ENCODE data around the gene USP37.

Gene USP37

GRCh38 chr2:218508299-218508698 lies 59.9 kb downstream of the USP37 start:
- no peak overlapping the region for H3K4me3 ChIP-seq (ENCODE audit: low read length)
- H3K36me3 ChIP-seq (replicated peaks; ENCODE audit: low read depth, low read length): peaks cover 3% of the 10 kb centered on the region

GRCh38 chr2:218505754-218506371 lies 62.3 kb downstream of the USP37 start:
- Histone ChIP-seq H3K27me3 (ENCODE audit: low read depth, low read length) (no peaks in the 10 kb centered on the region), H3K79me2 (ENCODE audit: low read length) (no peaks in the 10 kb centered on the region), H3K4me3 (ENCODE audit: low read length) (no peak overlapping the region), H3K36me3 (replicated peaks; ENCODE audit: low read depth, low read length) (peaks cover 3% of the 10 kb centered on the region), H3K9me3 (ENCODE audit: insufficient read depth, low read length) (no peaks in the 10 kb centered on the region), H4K20me1 (ENCODE audit: insufficient read depth, low read length) (no peaks in the 10 kb centered on the region), H3K27ac (ENCODE audit: low read length) (no peak overlapping the region), H2AFZ (ENCODE audit: low read depth, low read length) (no peak overlapping the region), H3K4me1 (ENCODE audit: low read length) (peaks cover 8% of the 10 kb centered on the region), H3K9ac (ENCODE audit: low read length) (no peak overlapping the region), H3K4me2 (ENCODE audit: low read length) (no peak overlapping the region)
- TF ChIP-seq CTCF (IDR thresholded peaks at IDR 0.05; ENCODE audit: low read depth, low read length): no peak
- no peak for TF ChIP-seq EZH2phosphoT487 (IDR thresholded peaks at IDR 0.05; ENCODE audit: low read depth)

More at GRCh38 chr2:218508299-218508698, 59.9 kb downstream of the USP37 start:
- H2AFZ ChIP-seq (ENCODE audit: low read depth, low read length): no peak overlapping the region
- H3K27me3 ChIP-seq (ENCODE audit: low read depth, low read length): no peaks in the 10 kb centered on the region
- no peak overlapping the region for H3K4me2 ChIP-seq (ENCODE audit: low read length)
- H4K20me1 ChIP-seq (ENCODE audit: insufficient read depth, low read length): no peaks in the 10 kb centered on the region
- H3K4me1 ChIP-seq (ENCODE audit: low read length): no peaks in the 10 kb centered on the region
- no peak for TF ChIP-seq CTCF (IDR thresholded peaks at IDR 0.05; ENCODE audit: low read depth, low read length)
- TF ChIP-seq EZH2phosphoT487 (IDR thresholded peaks at IDR 0.05; ENCODE audit: low read depth): no peak
- no peak overlapping the region for H3K9ac ChIP-seq (ENCODE audit: low read length)
- H3K9me3 ChIP-seq (ENCODE audit: insufficient read depth, low read length): no peaks in the 10 kb centered on the region
- no peak overlapping the region for H3K27ac ChIP-seq (ENCODE audit: low read length)
- H3K79me2 ChIP-seq (ENCODE audit: low read length): no peaks in the 10 kb centered on the region

- Histone ChIP-seq H3K4me1 (ENCODE audit: low read length) (peaks cover 8% of the 10 kb centered on the region), H4K20me1 (ENCODE audit: insufficient read depth, low read length) (no peaks in the 10 kb centered on the region), H3K27ac (ENCODE audit: low read length) (no peak overlapping the region), H3K9ac (ENCODE audit: low read length) (no peak overlapping the region), H2AFZ (ENCODE audit: low read depth, low read length) (no peak overlapping the region), H3K36me3 (replicated peaks; ENCODE audit: low read depth, low read length) (peaks cover 3% of the 10 kb centered on the region), H3K4me3 (ENCODE audit: low read length) (no peak overlapping the region), H3K9me3 (ENCODE audit: insufficient read depth, low read length) (no peaks in the 10 kb centered on the region), H3K27me3 (ENCODE audit: low read depth, low read length) (no peaks in the 10 kb centered on the region), H3K79me2 (ENCODE audit: low read length) (no peaks in the 10 kb centered on the region), H3K4me2 (ENCODE audit: low read length) (no peak overlapping the region)
- no peak for TF ChIP-seq EZH2phosphoT487 (IDR thresholded peaks at IDR 0.05; ENCODE audit: low read depth)
- no peak for TF ChIP-seq CTCF (IDR thresholded peaks at IDR 0.05; ENCODE audit: low read depth, low read length)
Measured at GRCh38 chr2:218501665-218502064, 66.5 kb downstream of the USP37 start.

- no peaks in the 10 kb centered on the region for H3K27me3 ChIP-seq (ENCODE audit: low read depth, low read length)
- H3K9ac ChIP-seq (ENCODE audit: low read length): no peak overlapping the region
- H3K27ac ChIP-seq (ENCODE audit: low read length): no peak overlapping the region
- peaks cover 3% of the 10 kb centered on the region for H3K36me3 ChIP-seq (replicated peaks; ENCODE audit: low read depth, low read length)
- H3K9me3 ChIP-seq (ENCODE audit: insufficient read depth, low read length): no peaks in the 10 kb centered on the region
- no peak overlapping the region for H2AFZ ChIP-seq (ENCODE audit: low read depth, low read length)
- TF ChIP-seq CTCF (IDR thresholded peaks at IDR 0.05; ENCODE audit: low read depth, low read length) (no peak), EZH2phosphoT487 (IDR thresholded peaks at IDR 0.05; ENCODE audit: low read depth) (no peak)
- H3K4me2 ChIP-seq (ENCODE audit: low read length): no peak overlapping the region
- H3K4me3 ChIP-seq (ENCODE audit: low read length): no peak overlapping the region
- H3K4me1 ChIP-seq (ENCODE audit: low read length): peaks cover 8% of the 10 kb centered on the region
- no peaks in the 10 kb centered on the region for H4K20me1 ChIP-seq (ENCODE audit: insufficient read depth, low read length)
- no peaks in the 10 kb centered on the region for H3K79me2 ChIP-seq (ENCODE audit: low read length)
Measured at GRCh38 chr2:218500501-218501060, 67.6 kb downstream of the USP37 start.
